Osteoblast (primary cell): ENCODE data around the gene RASSF4. TPM values are rescaled to one million over a fixed set of nuclear protein-coding genes. Genes with fewer than 3 reads are reported as not detected.

Experiments
- DNase-seq: peaks from one replicate; pipeline ENCODE4 v3.0.0; 2011; ENCODE audit warnings: low spot score, mixed read lengths; ENCODE audit not compliant: insufficient read length; ENCODE audit errors: missing footprints
- H2AFZ ChIP-seq: 2 replicates; pipeline ENCODE4 v1.6.0; 2011; ENCODE audit warnings: mild to moderate bottlenecking, low read length
- H3K27ac ChIP-seq: 2 replicates; pipeline ENCODE4 v1.5.1; 2011; ENCODE audit warnings: mild to moderate bottlenecking, low read depth, low read length, moderate library complexity
- H3K27me3 ChIP-seq: 2 replicates; pipeline ENCODE4 v1.6.0; 2012; ENCODE audit warnings: mild to moderate bottlenecking, control low read depth, inconsistent platforms, low read length, moderate library complexity; ENCODE audit not compliant: insufficient read depth
- H3K36me3 ChIP-seq: 2 replicates; pipeline ENCODE4 v1.5.1; 2011; ENCODE audit warnings: mild to moderate bottlenecking, low read length, control low read depth, moderate library complexity; ENCODE audit not compliant: insufficient read depth
- H3K4me1 ChIP-seq: 2 replicates; pipeline ENCODE4 v1.5.1; 2011; ENCODE audit warnings: mild to moderate bottlenecking, low read length, control low read depth, moderate library complexity; ENCODE audit not compliant: insufficient read depth
- H3K4me2 ChIP-seq: 2 replicates; pipeline ENCODE4 v1.6.0; 2011; ENCODE audit warnings: mild to moderate bottlenecking, low read length; ENCODE audit not compliant: insufficient read depth
- H3K4me3 ChIP-seq: fragments of 200-600 bp; sonication (generic); 3 replicates; pipeline ENCODE4 v1.5.1; 2012; ENCODE audit warnings: mild to moderate bottlenecking, low read length, inconsistent platforms; ENCODE audit not compliant: insufficient read depth
- H3K79me2 ChIP-seq: 2 replicates; pipeline ENCODE4 v1.6.0; 2012; ENCODE audit warnings: mild to moderate bottlenecking, low read length, control low read depth, inconsistent platforms; ENCODE audit not compliant: insufficient read depth
- H3K9me3 ChIP-seq: 2 replicates; pipeline ENCODE4 v1.5.1; 2011; ENCODE audit warnings: low read depth, low read length, control low read depth
- H4K20me1 ChIP-seq: 2 replicates; pipeline ENCODE4 v1.6.0; 2012; ENCODE audit warnings: mild to moderate bottlenecking, low read length, control low read depth; ENCODE audit not compliant: insufficient read depth
- total RNA-seq: library from RNA; depleted of rRNA; stranded (reverse); fragments of >200 nt; gene quantifications from 2 replicates; pipeline ENCODE4 v1.2.3, GENCODE V29; 2012
- TF ChIP-seq, protein P1 (sequence below): IDR thresholded peaks from 2 replicates; pipeline ENCODE4 v1.5.1; 2011; ENCODE audit warnings: mild to moderate bottlenecking, low read depth, low read length, moderate library complexity; ENCODE audit errors: extremely low read depth

The RASSF4 gene
- total RNA-seq, 1 donor: 4.0 TPM

GRCh38 chr10:44990302-44990655, 30.7 kb downstream of the RASSF4 start:
- Histone ChIP-seq H4K20me1 (no peaks in the 10 kb centered on the region), H2AFZ (no peak overlapping the region), H3K27ac (no peak overlapping the region), H3K36me3 (no peaks in the 10 kb centered on the region), H3K4me1 (peaks cover 12% of the 10 kb centered on the region), H3K4me2 (no peak overlapping the region), H3K27me3 (no peaks in the 10 kb centered on the region), H3K9me3 (no peaks in the 10 kb centered on the region), H3K79me2 (no peaks in the 10 kb centered on the region), H3K4me3 (no peak overlapping the region)
- no peak for DNase-seq
- TF ChIP-seq, protein P1, sequence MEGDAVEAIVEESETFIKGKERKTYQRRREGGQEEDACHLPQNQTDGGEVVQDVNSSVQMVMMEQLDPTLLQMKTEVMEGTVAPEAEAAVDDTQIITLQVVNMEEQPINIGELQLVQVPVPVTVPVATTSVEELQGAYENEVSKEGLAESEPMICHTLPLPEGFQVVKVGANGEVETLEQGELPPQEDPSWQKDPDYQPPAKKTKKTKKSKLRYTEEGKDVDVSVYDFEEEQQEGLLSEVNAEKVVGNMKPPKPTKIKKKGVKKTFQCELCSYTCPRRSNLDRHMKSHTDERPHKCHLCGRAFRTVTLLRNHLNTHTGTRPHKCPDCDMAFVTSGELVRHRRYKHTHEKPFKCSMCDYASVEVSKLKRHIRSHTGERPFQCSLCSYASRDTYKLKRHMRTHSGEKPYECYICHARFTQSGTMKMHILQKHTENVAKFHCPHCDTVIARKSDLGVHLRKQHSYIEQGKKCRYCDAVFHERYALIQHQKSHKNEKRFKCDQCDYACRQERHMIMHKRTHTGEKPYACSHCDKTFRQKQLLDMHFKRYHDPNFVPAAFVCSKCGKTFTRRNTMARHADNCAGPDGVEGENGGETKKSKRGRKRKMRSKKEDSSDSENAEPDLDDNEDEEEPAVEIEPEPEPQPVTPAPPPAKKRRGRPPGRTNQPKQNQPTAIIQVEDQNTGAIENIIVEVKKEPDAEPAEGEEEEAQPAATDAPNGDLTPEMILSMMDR: no peak

GRCh38 chr10:44990965-44991364, 31.4 kb downstream of the RASSF4 start:
- Histone ChIP-seq H3K4me2 (no peak overlapping the region), H3K36me3 (no peaks in the 10 kb centered on the region), H4K20me1 (no peaks in the 10 kb centered on the region), H3K4me1 (peaks cover 15% of the 10 kb centered on the region), H3K9me3 (no peaks in the 10 kb centered on the region), H3K27ac (no peak overlapping the region), H2AFZ (no peak overlapping the region), H3K4me3 (no peak overlapping the region), H3K27me3 (no peaks in the 10 kb centered on the region), H3K79me2 (no peaks in the 10 kb centered on the region)
- TF ChIP-seq, protein P1: no peak
- DNase-seq: no peak

GRCh38 chr10:44991571-44991970, 32.0 kb downstream of the RASSF4 start:
- H3K9me3 ChIP-seq: no peaks in the 10 kb centered on the region
- no peaks in the 10 kb centered on the region for H4K20me1 ChIP-seq
- no peaks in the 10 kb centered on the region for H3K79me2 ChIP-seq
- H3K4me1 ChIP-seq: peaks cover 21% of the 10 kb centered on the region
- no peak overlapping the region for H2AFZ ChIP-seq
- H3K27ac ChIP-seq: no peak overlapping the region
- DNase-seq: no peak
- no peaks in the 10 kb centered on the region for H3K27me3 ChIP-seq
- H3K4me3 ChIP-seq: no peak overlapping the region
- no peak overlapping the region for H3K4me2 ChIP-seq
- TF ChIP-seq, protein P1: no peak
- H3K36me3 ChIP-seq: no peaks in the 10 kb centered on the region

DNA sequence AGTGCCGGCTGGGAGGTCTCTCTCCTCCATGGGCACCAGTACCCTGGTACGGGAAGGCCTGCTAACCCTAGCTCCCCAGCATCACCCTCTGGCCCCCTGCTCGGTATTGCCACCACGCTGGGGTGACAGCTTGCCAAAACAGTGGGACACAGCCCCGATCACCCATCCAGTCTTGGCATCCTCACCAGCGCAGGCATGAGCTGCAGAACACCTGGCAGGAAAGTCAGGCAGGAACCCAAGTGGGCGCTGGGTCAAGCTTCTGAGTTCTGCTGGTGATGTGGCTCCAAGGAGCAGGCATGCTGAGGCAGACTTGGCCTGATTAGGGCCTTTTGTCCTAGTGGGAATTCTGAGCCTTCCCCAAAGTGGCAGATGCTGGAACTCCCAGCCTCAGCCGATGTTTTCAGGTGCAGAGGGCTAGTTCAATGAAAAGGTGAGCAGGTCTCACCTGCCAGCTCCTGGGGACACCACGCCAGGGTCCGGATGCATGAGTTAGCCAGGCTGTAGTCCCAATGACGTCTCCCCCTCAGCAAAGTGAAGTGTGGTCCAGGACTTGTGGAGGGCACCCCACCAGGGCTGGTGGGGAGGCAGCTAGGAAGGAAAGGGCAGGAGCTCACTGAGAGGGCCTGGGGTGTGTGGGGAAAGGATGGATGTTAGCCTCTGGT, 32.6 kb downstream of the RASSF4 start:
- Histone ChIP-seq H3K4me2 (no peak overlapping the region), H4K20me1 (no peaks in the 10 kb centered on the region), H3K27me3 (no peaks in the 10 kb centered on the region), H3K4me3 (no peak overlapping the region), H3K27ac (no peak overlapping the region), H3K4me1 (peaks cover 27% of the 10 kb centered on the region), H3K9me3 (no peaks in the 10 kb centered on the region), H2AFZ (no peak overlapping the region), H3K79me2 (no peaks in the 10 kb centered on the region), H3K36me3 (no peaks in the 10 kb centered on the region)
- TF ChIP-seq, protein P1: no peak
- no peak for DNase-seq
